ENCODE data around the gene ZIC5. TPM values are rescaled to one million over a fixed set of nuclear protein-coding genes. Genes with fewer than 3 reads are reported as not detected.

The ZIC5 gene
- total and polyA plus RNA-seq, 2 donors (not counting 1 experiment from before 2014, with no cell fraction given): not detected

GRCh38 chr13:99976575-99976974, 5.0 kb upstream of the ZIC5 start:
- no peaks in the 10 kb centered on the region for H3K9me3 ChIP-seq (ENCODE audit: control insufficient read depth, insufficient read depth, low read depth, low read length)
- H3K4me1 ChIP-seq (ENCODE audit: control insufficient read depth, extremely low read depth, insufficient read depth, low read length): no peaks in the 10 kb centered on the region
- H3K9ac ChIP-seq (ENCODE audit: insufficient read depth, low read length): no peak overlapping the region
- H3K36me3 ChIP-seq (ENCODE audit: control insufficient read depth, insufficient read depth, low read length): no peaks in the 10 kb centered on the region
- peaks cover 78% of the 10 kb centered on the region for H3K27me3 ChIP-seq (ENCODE audit: control insufficient read depth, insufficient read depth, low read length)
- H3K27ac ChIP-seq (ENCODE audit: insufficient read depth, low read length): no peak overlapping the region
- H2AFZ ChIP-seq (ENCODE audit: low read length): no peak overlapping the region
- no peak for DNase-seq (ENCODE audit: low read depth in 2 of 2)
- TF ChIP-seq CTCF (conservative IDR thresholded peaks at IDR 0.05 in 1 of 2, IDR thresholded peaks at IDR 0.05 in 1 of 2; ENCODE audit: low read depth in 1 of 2, low read length in 2 of 2) (no peak), EZH2 (IDR thresholded peaks at IDR 0.05; ENCODE audit: low read length, missing control alignments) (no peak)
- H3K79me2 ChIP-seq (ENCODE audit: control insufficient read depth, insufficient read depth, low read length): no peaks in the 10 kb centered on the region
- no peak overlapping the region for H3K4me2 ChIP-seq (ENCODE audit: extremely low read depth, insufficient read depth, low read length)
- H3K4me3 ChIP-seq (replicated peaks in 1 of 4; ENCODE audit: control extremely low read depth in 1 of 4, insufficient read depth in 1 of 4, low read depth in 3 of 4, low read length in 4 of 4): no peak overlapping the region
- H4K20me1 ChIP-seq (ENCODE audit: control insufficient read depth, extremely low read depth, insufficient read depth, low read length): no peaks in the 10 kb centered on the region

- no peaks in the 10 kb centered on the region for H4K20me1 ChIP-seq (ENCODE audit: control insufficient read depth, extremely low read depth, insufficient read depth, low read length)
- H3K9ac ChIP-seq (ENCODE audit: insufficient read depth, low read length): no peak overlapping the region
- no peaks in the 10 kb centered on the region for H3K36me3 ChIP-seq (ENCODE audit: control insufficient read depth, insufficient read depth, low read length)
- no peaks in the 10 kb centered on the region for H3K9me3 ChIP-seq (ENCODE audit: control insufficient read depth, insufficient read depth, low read depth, low read length)
- DNase-seq (ENCODE audit: low read depth in 2 of 2): no peak
- H3K4me3 ChIP-seq (replicated peaks in 1 of 4; ENCODE audit: control extremely low read depth in 1 of 4, insufficient read depth in 1 of 4, low read depth in 3 of 4, low read length in 4 of 4): no peak overlapping the region
- H3K27ac ChIP-seq (ENCODE audit: insufficient read depth, low read length): no peak overlapping the region
- H3K4me1 ChIP-seq (ENCODE audit: control insufficient read depth, extremely low read depth, insufficient read depth, low read length): no peaks in the 10 kb centered on the region
- H3K4me2 ChIP-seq (ENCODE audit: extremely low read depth, insufficient read depth, low read length): no peak overlapping the region
- H3K79me2 ChIP-seq (ENCODE audit: control insufficient read depth, insufficient read depth, low read length): no peaks in the 10 kb centered on the region
- TF ChIP-seq CTCF (conservative IDR thresholded peaks at IDR 0.05 in 1 of 2, IDR thresholded peaks at IDR 0.05 in 1 of 2; ENCODE audit: low read depth in 1 of 2, low read length in 2 of 2): no peak
- no peak for TF ChIP-seq EZH2 (IDR thresholded peaks at IDR 0.05; ENCODE audit: low read length, missing control alignments)
- H2AFZ ChIP-seq (ENCODE audit: low read length): no peak overlapping the region
- peaks cover 85% of the 10 kb centered on the region for H3K27me3 ChIP-seq (ENCODE audit: control insufficient read depth, insufficient read depth, low read length)
Observed at GRCh38 chr13:99975626-99976025, 4.1 kb upstream of the ZIC5 start.

GRCh38 chr13:99974939-99975561, 3.5 kb upstream of the ZIC5 start:
- Histone ChIP-seq H3K27me3 (ENCODE audit: control insufficient read depth, insufficient read depth, low read length) (peaks cover 86% of the 10 kb centered on the region), H3K4me2 (ENCODE audit: extremely low read depth, insufficient read depth, low read length) (no peak overlapping the region), H2AFZ (ENCODE audit: low read length) (no peak overlapping the region), H3K27ac (ENCODE audit: insufficient read depth, low read length) (no peak overlapping the region), H4K20me1 (ENCODE audit: control insufficient read depth, extremely low read depth, insufficient read depth, low read length) (no peaks in the 10 kb centered on the region), H3K4me3 (replicated peaks in 1 of 4; ENCODE audit: control extremely low read depth in 1 of 4, insufficient read depth in 1 of 4, low read depth in 3 of 4, low read length in 4 of 4) (no peak overlapping the region), H3K4me1 (ENCODE audit: control insufficient read depth, extremely low read depth, insufficient read depth, low read length) (no peaks in the 10 kb centered on the region), H3K9ac (ENCODE audit: insufficient read depth, low read length) (no peak overlapping the region), H3K36me3 (ENCODE audit: control insufficient read depth, insufficient read depth, low read length) (no peaks in the 10 kb centered on the region), H3K9me3 (ENCODE audit: control insufficient read depth, insufficient read depth, low read depth, low read length) (no peaks in the 10 kb centered on the region), H3K79me2 (ENCODE audit: control insufficient read depth, insufficient read depth, low read length) (no peaks in the 10 kb centered on the region)
- TF ChIP-seq EZH2 (IDR thresholded peaks at IDR 0.05; ENCODE audit: low read length, missing control alignments) (no peak), CTCF (conservative IDR thresholded peaks at IDR 0.05 in 1 of 2, IDR thresholded peaks at IDR 0.05 in 1 of 2; ENCODE audit: low read depth in 1 of 2, low read length in 2 of 2) (no peak)
- no peak for DNase-seq (ENCODE audit: low read depth in 2 of 2)
